Calu3 (cell line): Measurements from ENCODE around the gene UBE2G2. TPM values are rescaled to one million over a fixed set of nuclear protein-coding genes. Genes with fewer than 3 reads are reported as not detected.

Source experiments
- BruUV-seq: library from RNA; stranded (reverse); fragments of 400-500 nt; replicated peaks from 2 replicates; lab custom pipeline; 2021; lab: Mats Ljungman, UMichigan
- CTCF ChIA-PET: fragments of 300-600 bp; sonication (Branson Sonifier 250); formaldehyde crosslinking; loops from one replicate; lab custom pipeline; 2022; ENCODE audit warnings: antibody characterized with exemption; lab: Charles Lee
- DNase-seq: peaks from one replicate; pipeline ENCODE4 v3.0.0; 2022
- H3K27ac Mint-ChIP-seq: one replicate; pipeline ENCODE4 v1.8.0; 2022; ENCODE audit warnings: mixed read lengths; ENCODE audit not compliant: unreplicated experiment
- H3K27me3 Mint-ChIP-seq: one replicate; pipeline ENCODE4 v1.8.0; 2022; ENCODE audit warnings: mixed read lengths; ENCODE audit not compliant: unreplicated experiment
- H3K36me3 Mint-ChIP-seq: one replicate; pipeline ENCODE4 v1.8.0; 2022; ENCODE audit warnings: mild to moderate bottlenecking, moderate library complexity, mixed read lengths; ENCODE audit not compliant: insufficient read depth, unreplicated experiment
- H3K4me1 Mint-ChIP-seq: one replicate; pipeline ENCODE4 v1.8.0; 2022; ENCODE audit warnings: mild to moderate bottlenecking, low read depth, mixed read lengths; ENCODE audit not compliant: unreplicated experiment
- H3K4me3 Mint-ChIP-seq: one replicate; pipeline ENCODE4 v1.8.0; 2022; ENCODE audit warnings: mild to moderate bottlenecking, low read depth, moderate library complexity, mixed read lengths; ENCODE audit not compliant: unreplicated experiment
- H3K9me3 Mint-ChIP-seq: one replicate; pipeline ENCODE4 v1.8.0; 2022; ENCODE audit warnings: low read depth, mixed read lengths; ENCODE audit not compliant: unreplicated experiment
- CTCF ChIP-seq: fragments of 200-600 bp; IDR thresholded peaks from one replicate; pipeline ENCODE4 v1.8.0; 2022; ENCODE audit warnings: antibody characterized with exemption; ENCODE audit not compliant: unreplicated experiment
- intact Hi-C: fragments of 100-400 bp; cut with micrococcal nuclease; formaldehyde crosslinking; loops from one replicate; pipeline ENCODE4 v1.10.0; 2022; ENCODE audit not compliant: unreplicated experiment
- total RNA-seq: library from RNA; stranded (reverse); gene quantifications from 2 replicates; pipeline ENCODE4 v1.2.3, GENCODE V29; 2022

The UBE2G2 gene
- total RNA-seq, 1 experiment from 2014 or later: 61.7 TPM

DNA sequence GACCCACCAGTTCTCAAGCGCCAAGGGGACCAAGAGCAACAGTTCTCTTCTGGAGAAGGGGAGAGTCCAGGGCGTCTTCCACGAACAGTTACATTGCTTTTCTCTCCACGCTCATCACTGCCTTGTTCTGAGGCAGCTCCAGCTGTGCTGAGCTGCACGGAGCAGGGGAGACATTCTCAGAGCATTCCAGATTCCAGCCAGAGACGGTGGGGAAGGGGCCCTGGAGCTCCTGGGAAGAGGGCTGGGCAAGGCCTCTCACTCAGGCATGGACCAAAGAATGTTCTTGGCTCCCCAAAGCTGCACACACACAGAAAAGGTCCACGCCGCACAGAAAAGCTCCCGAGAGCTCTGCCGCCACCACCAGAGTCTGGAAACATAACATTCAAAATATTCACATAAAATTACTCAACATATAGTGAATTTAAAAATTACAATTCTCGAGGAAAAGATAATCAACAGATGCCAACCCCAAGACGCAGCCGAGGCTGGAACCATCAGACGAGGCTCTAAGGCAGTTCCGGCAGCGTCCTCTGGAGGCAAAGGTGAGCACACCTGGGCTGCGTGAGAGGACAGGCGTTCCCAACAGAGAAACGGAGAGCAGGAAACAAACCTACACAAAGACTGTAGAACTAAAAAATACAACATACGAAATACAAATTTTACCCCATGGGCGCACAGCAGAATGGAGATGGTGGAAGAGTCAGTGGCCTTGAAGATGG lies 40.5 kb downstream of the UBE2G2 start:
- H3K27me3 Mint-ChIP-seq: peaks cover 32% of the 10 kb centered on the region
- peak; percentile 47 for DNase-seq
- CTCF ChIA-PET: interaction anchor here (1.3 kb wide), 1 partner anchor 18 kb away, joined by 3 read pairs; no protein-coding TSS in a partner anchor
- H3K27ac Mint-ChIP-seq: peak overlapping the region; percentile 8
- H3K36me3 Mint-ChIP-seq: peaks cover 5% of the 10 kb centered on the region
- no peak overlapping the region for H3K4me3 Mint-ChIP-seq
- no peaks in the 10 kb centered on the region for H3K9me3 Mint-ChIP-seq
- peaks cover 20% of the 10 kb centered on the region for H3K4me1 Mint-ChIP-seq
- no peak for TF ChIP-seq CTCF
- no TSS peak for BruUV-seq
- intact Hi-C loops: no loop called here

- BruUV-seq: no TSS peak
- no peak for TF ChIP-seq CTCF
- Mint-ChIP-seq H3K27ac (no peak overlapping the region), H3K27me3 (peaks cover 40% of the 10 kb centered on the region), H3K4me1 (peaks cover 13% of the 10 kb centered on the region), H3K4me3 (no peak overlapping the region), H3K36me3 (no peaks in the 10 kb centered on the region), H3K9me3 (no peaks in the 10 kb centered on the region)
- intact Hi-C loops: no loop called here
- CTCF ChIA-PET: no interaction called here
- DNase-seq: no peak
These were observed 41.2 kb downstream of the UBE2G2 start for GRCh38 chr21:44760376-44760775.

DNA sequence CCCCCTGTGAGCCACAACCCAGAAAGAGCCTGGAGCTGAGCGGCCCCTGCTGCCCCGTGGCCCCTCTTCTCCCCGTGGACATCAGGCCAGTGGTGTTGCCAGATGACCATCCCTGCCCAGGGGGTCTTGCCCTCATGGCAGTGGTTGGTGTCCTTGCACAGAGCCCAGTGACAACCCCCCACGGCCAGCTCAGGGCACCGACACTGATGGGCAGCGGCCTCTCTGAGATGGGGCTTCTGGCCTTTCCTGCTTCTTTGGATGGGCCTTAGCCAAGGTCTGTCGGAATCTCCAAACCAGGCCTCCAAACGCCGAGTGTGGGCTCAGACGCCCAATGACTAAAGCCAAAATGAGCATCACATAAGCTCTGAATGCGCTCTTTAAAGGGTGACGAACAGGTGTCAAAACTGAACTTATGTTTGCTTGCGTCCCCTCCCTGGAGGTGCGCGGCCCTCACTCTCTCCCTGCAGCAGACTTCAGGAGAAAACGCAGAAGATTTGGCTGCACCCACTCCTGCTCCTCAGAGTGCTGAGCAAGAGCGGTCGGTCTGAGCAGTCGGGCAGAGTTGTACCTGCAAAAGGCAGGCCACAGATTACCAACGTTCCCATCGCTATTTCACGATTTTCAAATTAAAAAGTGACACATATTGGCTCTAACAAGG lies 41.9 kb downstream of the UBE2G2 start:
- TF ChIP-seq CTCF: no peak
- no peak overlapping the region for H3K27ac Mint-ChIP-seq
- no peaks in the 10 kb centered on the region for H3K36me3 Mint-ChIP-seq
- peaks cover 42% of the 10 kb centered on the region for H3K27me3 Mint-ChIP-seq
- CTCF ChIA-PET: interaction anchor here (1.1 kb wide), 1 partner anchor 48 kb away, joined by 8 read pairs; the partner anchor contains the start of gene TSPEAR
- H3K9me3 Mint-ChIP-seq: no peaks in the 10 kb centered on the region
- H3K4me1 Mint-ChIP-seq: peaks cover 9% of the 10 kb centered on the region
- DNase-seq: no peak
- no peak overlapping the region for H3K4me3 Mint-ChIP-seq
- intact Hi-C loops: no loop called here
- BruUV-seq: no TSS peak

- Mint-ChIP-seq H3K36me3 (no peaks in the 10 kb centered on the region), H3K9me3 (no peaks in the 10 kb centered on the region), H3K27ac (no peak overlapping the region), H3K27me3 (peaks cover 42% of the 10 kb centered on the region), H3K4me3 (no peak overlapping the region), H3K4me1 (peaks cover 9% of the 10 kb centered on the region)
- BruUV-seq: no TSS peak
- DNase-seq: no peak
- no peak for TF ChIP-seq CTCF
- intact Hi-C loops: no loop called here
- CTCF ChIA-PET: interaction anchor here (0.5 to 1.1 kb wide), 2 partner anchors 20 to 48 kb away, joined by 3 to 8 read pairs; partner anchors contain the start of gene TSPEAR
These were observed 42.6 kb downstream of the UBE2G2 start for GRCh38 chr21:44758781-44759627.
